ENCODE data around the gene STAG3.
"Not testable (repeated sequence)": the region's sequence is repeated elsewhere in the genome, so short reads cannot be mapped to it uniquely, and the experiment has no call there.

The STAG3 gene

GRCh38 chr7:100212631-100213286 lies 35.0 kb downstream of the STAG3 start:
- DNase-seq (ENCODE audit: low spot score): no peak
- TF ChIP-seq CTCF (IDR thresholded peaks at IDR 0.05; ENCODE audit: borderline replicate concordance, control extremely low read depth, extremely low read depth, insufficient read depth, missing control alignments): no peak
- in situ Hi-C loops (cut with MboI; ENCODE audit: low sequenced_read_pairs, unreplicated experiment): no loop called here

- in situ Hi-C loops (cut with MboI; ENCODE audit: low sequenced_read_pairs, unreplicated experiment): no loop called here
- no peak for TF ChIP-seq CTCF (IDR thresholded peaks at IDR 0.05; ENCODE audit: borderline replicate concordance, control extremely low read depth, extremely low read depth, insufficient read depth, missing control alignments)
- DNase-seq (ENCODE audit: low spot score): no peak
Measured at GRCh38 chr7:100213672-100214071, 36.0 kb downstream of the STAG3 start.

GRCh38 chr7:100214356-100214755 lies 36.6 kb downstream of the STAG3 start:
- DNase-seq (ENCODE audit: low spot score); in situ Hi-C loops (cut with MboI; ENCODE audit: low sequenced_read_pairs, unreplicated experiment): not testable (repeated sequence)

- in situ Hi-C loops (cut with MboI; ENCODE audit: low sequenced_read_pairs, unreplicated experiment): no loop called here
- DNase-seq (ENCODE audit: low spot score): no peak
- no peak for TF ChIP-seq CTCF (IDR thresholded peaks at IDR 0.05; ENCODE audit: borderline replicate concordance, control extremely low read depth, extremely low read depth, insufficient read depth, missing control alignments)
Measured at GRCh38 chr7:100215895-100216294, 38.2 kb downstream of the STAG3 start.

- TF ChIP-seq CTCF (IDR thresholded peaks at IDR 0.05; ENCODE audit: borderline replicate concordance, control extremely low read depth, extremely low read depth, insufficient read depth, missing control alignments): peak; percentile 53
- in situ Hi-C loops (cut with MboI; ENCODE audit: low sequenced_read_pairs, unreplicated experiment); DNase-seq (ENCODE audit: low spot score): not testable (repeated sequence)
Measured at GRCh38 chr7:100217934-100218333, 40.2 kb downstream of the STAG3 start.

- no peak for DNase-seq (ENCODE audit: low spot score)
- TF ChIP-seq CTCF (IDR thresholded peaks at IDR 0.05; ENCODE audit: borderline replicate concordance, control extremely low read depth, extremely low read depth, insufficient read depth, missing control alignments): no peak
- in situ Hi-C loops (cut with MboI; ENCODE audit: low sequenced_read_pairs, unreplicated experiment): no loop called here
Measured at GRCh38 chr7:100219271-100219737, 41.6 kb downstream of the STAG3 start.

GRCh38 chr7:100219801-100220585 lies 42.3 kb downstream of the STAG3 start, which contains the start of gene PVRIG:
PVRIG (plus strand) TSS chr7:100219949; CDS start chr7:100219971, 22 bp downstream.
- DNase-seq (ENCODE audit: low spot score); in situ Hi-C loops (cut with MboI; ENCODE audit: low sequenced_read_pairs, unreplicated experiment): not testable (repeated sequence)
